Prostate gland (tissue), 2 donors: ENCODE data around the gene CLCNKA. TPM values are rescaled to one million over a fixed set of nuclear protein-coding genes. Genes with fewer than 3 reads are reported as not detected.
"Not testable (repeated sequence)": the region's sequence is repeated elsewhere in the genome, so short reads cannot be mapped to it uniquely, and the experiment has no call there.

Experiments used
- DNase-seq: peaks from one replicate; pipeline ENCODE4 v3.0.0-alpha.2; 2019; ENCODE audit warnings: low spot score
- H3K27ac ChIP-seq, 2 donors: fragments of 200-600 bp; sonication (generic); 2 replicates each; pipeline ENCODE4 v1.5.1; 2017 to 2019
- H3K27me3 ChIP-seq: fragments of 200-600 bp; sonication (generic); replicated peaks from 2 replicates; pipeline ENCODE4 v1.5.1; 2019; ENCODE audit not compliant: insufficient read depth
- H3K36me3 ChIP-seq, 2 donors: fragments of 200-600 bp; sonication (generic); 1 replicate in 1 of 2; 2 replicates in 1 of 2; pipeline versions ENCODE4 v1.5.1 to v1.8.1; 2017 to 2019
- H3K4me1 ChIP-seq: fragments of 200-600 bp; sonication (generic); replicated peaks from 2 replicates; pipeline ENCODE4 v1.5.1; 2019
- H3K4me3 ChIP-seq, 2 donors: fragments of 200-600 bp; sonication (generic); 2 replicates each; pipeline ENCODE4 v1.5.1; 2017 to 2019
- H3K9me3 ChIP-seq: fragments of 200-600 bp; sonication (generic); 2 replicates; pipeline ENCODE4 v1.5.1; 2017
- POLR2A ChIP-seq: fragments of 450-650 bp; IDR thresholded peaks from one replicate; pipeline ENCODE4 v1.6.1; 2016; ENCODE audit warnings: antibody characterized with exemption, mild to moderate bottlenecking
- POLR2AphosphoS5 ChIP-seq: sonication (generic); formaldehyde crosslinking; IDR thresholded peaks from one replicate; pipeline ENCODE4 v1.6.1; 2017; ENCODE audit warnings: antibody characterized with exemption
- WGBS: methylation state at CpG from one replicate; pipeline ENCODE4 v1.1.5; 2018; 5-methylcytosine and 5-hydroxymethylcytosine counted together
- intact Hi-C: fragments of 100-400 bp; cut with DNase I; formaldehyde crosslinking; loops from one replicate; pipeline ENCODE4 v1.14.2; 2022
- total RNA-seq, 2 donors: library from RNA; depleted of rRNA; stranded (reverse); fragments of >200 nt; gene quantifications; one replicate each; pipeline ENCODE4 v1.1.0, GENCODE V29; 2016
- TF ChIP-seq, protein P1 (sequence below), 4 experiments: fragments of 200-600 bp in 2 of 4; fragments of 450-650 bp in 2 of 4; sonication (generic) in 2 of 4; IDR thresholded peaks; 1 replicate in 3 of 4; 2 replicates in 1 of 4; pipeline ENCODE4 v1.5.1; 2016 to 2019; ENCODE audit warnings: antibody characterized with exemption in 4 of 4, mild to moderate bottlenecking in 2 of 4, moderate library complexity in 2 of 4

Gene CLCNKA
- total RNA-seq, 2 donors from 2014 or later = 0.41 to 2.1 TPM

DNA sequence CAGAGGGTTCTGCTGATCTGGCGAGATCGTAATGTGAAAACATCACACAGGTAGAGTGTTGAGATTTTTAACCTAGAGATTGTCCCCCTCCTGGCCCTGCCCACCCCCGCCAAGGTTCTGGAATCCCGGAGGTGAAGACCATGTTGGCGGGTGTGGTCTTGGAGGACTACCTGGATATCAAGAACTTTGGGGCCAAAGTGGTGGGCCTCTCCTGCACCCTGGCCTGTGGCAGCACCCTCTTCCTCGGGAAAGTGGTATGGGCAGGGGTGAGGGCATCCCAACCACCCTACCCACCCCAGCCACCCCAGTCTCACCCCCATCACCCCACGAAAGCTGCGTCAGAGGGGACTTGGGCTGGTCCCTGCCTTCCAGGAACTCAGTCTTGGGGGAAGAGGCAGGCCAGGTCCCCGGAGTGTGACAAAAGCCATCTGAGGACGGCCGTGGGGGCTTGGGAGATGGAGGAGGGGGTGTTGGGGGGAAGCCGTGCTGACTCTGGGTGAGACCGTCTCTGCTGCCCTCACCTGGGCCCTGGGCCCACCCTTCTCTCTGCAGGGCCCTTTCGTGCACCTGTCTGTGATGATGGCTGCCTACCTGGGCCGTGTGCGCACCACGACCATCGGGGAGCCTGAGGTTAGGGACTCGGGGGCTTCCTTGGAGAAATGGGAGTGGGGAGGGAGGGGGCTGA is 26.1 kb downstream of the CLCNKA start:
- whole genome bisulfite sequencing = 90% methylated on average over 12 of the region's 19 CpGs
- H3K4me3 ChIP-seq = no peak overlapping the region
- no peak overlapping the region for H3K27ac ChIP-seq
- no peak for DNase-seq
- intact Hi-C loops = loop anchor here (5.0 kb wide), 1 partner anchor 236 kb away; no protein-coding TSS in a partner anchor
- no peaks in the 10 kb centered on the region for H3K4me1 ChIP-seq
- no peaks in the 10 kb centered on the region for H3K27me3 ChIP-seq
- H3K36me3 ChIP-seq = no peaks in the 10 kb centered on the region
- H3K9me3 ChIP-seq = no peaks in the 10 kb centered on the region
- no peak for TF ChIP-seq POLR2AphosphoS5
- TF ChIP-seq, protein P1, sequence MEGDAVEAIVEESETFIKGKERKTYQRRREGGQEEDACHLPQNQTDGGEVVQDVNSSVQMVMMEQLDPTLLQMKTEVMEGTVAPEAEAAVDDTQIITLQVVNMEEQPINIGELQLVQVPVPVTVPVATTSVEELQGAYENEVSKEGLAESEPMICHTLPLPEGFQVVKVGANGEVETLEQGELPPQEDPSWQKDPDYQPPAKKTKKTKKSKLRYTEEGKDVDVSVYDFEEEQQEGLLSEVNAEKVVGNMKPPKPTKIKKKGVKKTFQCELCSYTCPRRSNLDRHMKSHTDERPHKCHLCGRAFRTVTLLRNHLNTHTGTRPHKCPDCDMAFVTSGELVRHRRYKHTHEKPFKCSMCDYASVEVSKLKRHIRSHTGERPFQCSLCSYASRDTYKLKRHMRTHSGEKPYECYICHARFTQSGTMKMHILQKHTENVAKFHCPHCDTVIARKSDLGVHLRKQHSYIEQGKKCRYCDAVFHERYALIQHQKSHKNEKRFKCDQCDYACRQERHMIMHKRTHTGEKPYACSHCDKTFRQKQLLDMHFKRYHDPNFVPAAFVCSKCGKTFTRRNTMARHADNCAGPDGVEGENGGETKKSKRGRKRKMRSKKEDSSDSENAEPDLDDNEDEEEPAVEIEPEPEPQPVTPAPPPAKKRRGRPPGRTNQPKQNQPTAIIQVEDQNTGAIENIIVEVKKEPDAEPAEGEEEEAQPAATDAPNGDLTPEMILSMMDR (IDR thresholded peaks at IDR 0.05) = no peak
- no peak for TF ChIP-seq POLR2A

DNA sequence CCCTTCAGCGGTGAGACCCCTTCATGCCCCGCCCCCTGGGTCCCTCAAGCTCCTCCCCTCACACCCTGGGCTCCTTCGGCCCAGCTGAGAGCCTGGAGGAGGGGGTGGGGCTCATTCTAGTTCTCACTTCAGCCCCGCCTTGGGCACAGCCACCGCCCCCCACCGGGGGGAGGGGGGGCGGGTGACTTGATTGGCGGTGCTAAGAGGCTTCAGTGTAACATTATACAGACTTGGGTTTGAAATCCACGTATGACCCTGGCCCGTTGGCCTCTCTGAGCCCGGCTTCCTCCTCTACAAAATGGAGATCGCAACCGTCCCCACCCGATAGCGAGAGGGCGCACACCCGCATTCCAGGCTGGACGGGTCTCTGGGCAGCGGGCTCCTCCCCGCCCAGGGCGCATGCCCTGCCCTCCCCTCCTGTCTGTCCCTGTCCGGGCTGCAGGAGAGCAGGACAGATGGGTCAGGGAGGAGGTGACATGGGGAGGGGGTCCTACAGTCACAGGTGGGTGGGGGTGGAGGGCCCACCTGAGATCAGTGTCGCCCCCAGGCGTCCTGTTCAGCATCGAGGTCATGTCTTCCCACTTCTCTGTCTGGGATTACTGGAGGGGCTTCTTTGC is 26.8 kb downstream of the CLCNKA start:
- H3K36me3 ChIP-seq = no peaks in the 10 kb centered on the region
- no peaks in the 10 kb centered on the region for H3K4me1 ChIP-seq
- peak; percentile 41 for DNase-seq
- no peaks in the 10 kb centered on the region for H3K9me3 ChIP-seq
- 4% methylated on average over 23 of the region's 25 CpGs for WGBS
- intact Hi-C loops = loop anchor here (5.0 kb wide), 1 partner anchor 236 kb away; no protein-coding TSS in a partner anchor
- TF ChIP-seq POLR2A (no peak), POLR2AphosphoS5 (peak; percentile 5)
- no peak overlapping the region for H3K27ac ChIP-seq
- H3K27me3 ChIP-seq = no peaks in the 10 kb centered on the region
- H3K4me3 ChIP-seq = peak overlapping the region; percentile 21 to 32

DNA sequence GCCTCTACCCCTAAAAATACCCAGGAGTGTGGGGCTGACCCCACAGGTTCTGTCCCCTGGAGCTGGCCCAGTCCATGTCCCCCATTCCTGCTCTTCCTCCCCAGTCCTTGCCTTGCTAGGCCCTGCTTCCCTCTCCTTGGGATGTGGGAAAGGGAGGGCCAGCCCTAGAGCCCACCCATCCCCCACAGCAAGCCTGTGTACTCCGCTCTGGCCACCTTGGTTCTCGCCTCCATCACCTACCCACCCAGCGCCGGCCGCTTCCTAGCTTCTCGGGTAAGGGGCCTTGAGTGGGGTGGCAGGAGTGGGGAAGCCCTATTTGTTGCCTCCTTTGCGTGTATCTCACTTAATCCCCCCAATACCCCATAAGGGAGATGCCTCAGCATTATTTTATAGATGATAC is 28.5 kb downstream of the CLCNKA start:
- no peaks in the 10 kb centered on the region for H3K36me3 ChIP-seq
- no peak overlapping the region for H3K4me3 ChIP-seq
- H3K27ac ChIP-seq = no peak overlapping the region
- H3K9me3 ChIP-seq = no peaks in the 10 kb centered on the region
- no peaks in the 10 kb centered on the region for H3K4me1 ChIP-seq
- H3K27me3 ChIP-seq = no peaks in the 10 kb centered on the region
- intact Hi-C loops = no loop called here
- WGBS = 90% methylated on average over 7 of the region's 7 CpGs
- TF ChIP-seq POLR2A = no peak
- TF ChIP-seq, protein P1 (IDR thresholded peaks at IDR 0.05) = no peak
- no peak for TF ChIP-seq POLR2AphosphoS5
- DNase-seq = no peak

DNA sequence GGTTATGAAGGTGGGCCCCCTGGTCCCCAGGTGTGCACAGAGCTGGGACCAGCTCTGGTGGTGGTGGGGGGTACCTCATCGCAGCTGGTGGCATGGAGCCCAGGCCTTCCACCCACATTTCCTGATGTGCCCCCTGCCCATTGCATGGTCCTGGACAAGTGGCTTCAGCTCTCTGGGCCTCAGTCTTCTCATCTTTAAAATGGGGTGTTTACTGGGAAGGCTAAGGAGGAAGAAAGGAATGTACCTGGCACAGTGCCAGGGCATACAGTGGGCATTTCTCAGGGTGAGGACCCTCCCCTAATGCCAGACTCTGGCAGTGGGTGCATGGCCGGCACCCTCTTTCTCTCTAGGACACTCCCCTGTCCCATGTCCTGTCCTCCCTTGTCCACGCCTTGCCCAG is 29.2 kb downstream of the CLCNKA start:
- no peaks in the 10 kb centered on the region for H3K36me3 ChIP-seq
- intact Hi-C loops = no loop called here
- H3K27ac ChIP-seq = no peak overlapping the region
- H3K27me3 ChIP-seq = no peaks in the 10 kb centered on the region
- H3K9me3 ChIP-seq = no peaks in the 10 kb centered on the region
- 95% methylated on average over 3 of the region's 3 CpGs for WGBS
- no peak for DNase-seq
- no peaks in the 10 kb centered on the region for H3K4me1 ChIP-seq
- no peak overlapping the region for H3K4me3 ChIP-seq
- TF ChIP-seq, protein P1 (IDR thresholded peaks at IDR 0.05) = no peak
- no peak for TF ChIP-seq POLR2A
- no peak for TF ChIP-seq POLR2AphosphoS5

DNA sequence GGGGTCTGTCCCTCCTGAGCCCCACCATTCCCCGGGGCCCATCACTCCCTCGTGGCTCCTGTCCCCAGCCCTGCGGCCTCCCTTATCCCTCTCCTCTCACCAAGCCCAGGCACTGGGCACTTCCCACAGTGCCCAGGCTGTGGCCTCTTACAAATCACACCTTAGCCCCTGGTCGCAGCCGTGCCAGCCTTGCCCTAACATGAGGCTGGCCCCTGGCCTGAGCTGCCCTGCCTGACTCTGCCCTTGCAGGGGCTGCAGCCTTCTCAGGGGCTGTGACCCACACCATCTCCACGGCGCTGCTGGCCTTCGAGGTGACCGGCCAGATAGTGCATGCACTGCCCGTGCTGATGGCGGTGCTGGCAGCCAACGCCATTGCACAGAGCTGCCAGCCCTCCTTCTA is 30.1 kb downstream of the CLCNKA start:
- H3K27me3 ChIP-seq, H3K9me3 ChIP-seq, H3K36me3 ChIP-seq, intact Hi-C loops, H3K4me3 ChIP-seq, DNase-seq, H3K27ac ChIP-seq, H3K4me1 ChIP-seq: not testable (repeated sequence)
- 89% methylated on average over 12 of the region's 12 CpGs for WGBS
